Stomach smooth muscle (tissue), 2 donors: ENCODE data around the gene SYNGR2.
A peak's percentile ranks its signal among the peaks of the same experiment; 100 is the strongest.
"Not testable (repeated sequence)": the region's sequence is repeated elsewhere in the genome, so short reads cannot be mapped to it uniquely, and the experiment has no call there.

Experiments
- H3K27ac ChIP-seq: one replicate; pipeline ENCODE4 v1.7.0; 2013; ENCODE audit warnings: mild to moderate bottlenecking, low read length, inconsistent platforms
- H3K27me3 ChIP-seq, 2 donors: one replicate each; pipeline ENCODE4 v1.7.0; 2013; ENCODE audit warnings: low read length in 2 of 2; ENCODE audit not compliant: insufficient read depth in 2 of 2, control insufficient read depth in 1 of 2
- H3K36me3 ChIP-seq, 2 donors: one replicate each; pipeline ENCODE4 v1.7.0; 2013; ENCODE audit warnings: low read length in 2 of 2; ENCODE audit not compliant: control insufficient read depth in 2 of 2, insufficient read depth in 2 of 2
- H3K4me1 ChIP-seq: one replicate; pipeline ENCODE4 v1.7.0; 2013; ENCODE audit warnings: low read length; ENCODE audit not compliant: control insufficient read depth, insufficient read depth
- H3K4me3 ChIP-seq, 2 donors: one replicate each; pipeline ENCODE4 v1.7.0; 2013; ENCODE audit warnings: low read length in 2 of 2
- H3K9ac ChIP-seq, 2 donors: one replicate each; pipeline ENCODE4 v1.7.0; 2013; ENCODE audit warnings: low read length in 2 of 2, mild to moderate bottlenecking in 1 of 2
- H3K9me3 ChIP-seq, 2 donors: one replicate each; pipeline ENCODE4 v1.7.0; 2013; ENCODE audit warnings: low read length in 2 of 2; ENCODE audit not compliant: control insufficient read depth in 2 of 2
- donor health status: healthy.
- donor health status: Pancreatic carcinoma.

The SYNGR2 gene

GRCh38 chr17:78138204-78139060, 29.9 kb upstream of the SYNGR2 start:
- Histone ChIP-seq H3K4me3 (no peak overlapping the region), H3K9me3 (no peaks in the 10 kb centered on the region), H3K27ac (no peak overlapping the region), H3K27me3 (peaks cover 2 to 7% of the 10 kb centered on the region in 2 donors), H3K4me1 (peaks cover 7% of the 10 kb centered on the region), H3K36me3 (no peaks in the 10 kb centered on the region), H3K9ac (no peak overlapping the region)

GRCh38 chr17:78139861-78140168, 28.6 kb upstream of the SYNGR2 start:
- H3K4me1 ChIP-seq = peaks cover 20% of the 10 kb centered on the region
- not testable (repeated sequence) for H3K9ac ChIP-seq, H3K27me3 ChIP-seq, H3K27ac ChIP-seq, H3K9me3 ChIP-seq, H3K36me3 ChIP-seq, H3K4me3 ChIP-seq

- Histone ChIP-seq H3K9ac (no peak overlapping the region), H3K4me1 (peaks cover 26% of the 10 kb centered on the region)
These were observed 28.0 kb upstream of the SYNGR2 start for GRCh38 chr17:78140169-78141051.

GRCh38 chr17:78141437-78142118, 26.8 kb upstream of the SYNGR2 start:
- H3K27ac ChIP-seq = no peak overlapping the region
- peaks cover 28% of the 10 kb centered on the region for H3K4me1 ChIP-seq

More at GRCh38 chr17:78140169-78141051, 28.0 kb upstream of the SYNGR2 start:
- Histone ChIP-seq H3K4me3 (no peak overlapping the region), H3K36me3 (no peaks in the 10 kb centered on the region), H3K9me3 (no peaks in the 10 kb centered on the region), H3K27me3 (peaks cover 0 to 4% of the 10 kb centered on the region in 2 donors), H3K27ac (no peak overlapping the region)

GRCh38 chr17:78142119-78142861, 26.1 kb upstream of the SYNGR2 start:
- no peak overlapping the region for H3K27ac ChIP-seq
- H3K4me1 ChIP-seq = peaks cover 28% of the 10 kb centered on the region
- H3K27me3 ChIP-seq = peaks cover 0 to 4% of the 10 kb centered on the region in 2 donors
- H3K4me3 ChIP-seq = no peak overlapping the region
- H3K36me3 ChIP-seq = no peaks in the 10 kb centered on the region
- H3K9me3 ChIP-seq = no peaks in the 10 kb centered on the region
- H3K9ac ChIP-seq = no peak overlapping the region

More at GRCh38 chr17:78141437-78142118, 26.8 kb upstream of the SYNGR2 start:
- Histone ChIP-seq H3K9me3 (no peaks in the 10 kb centered on the region), H3K9ac (no peak overlapping the region), H3K27me3 (peaks cover 0 to 4% of the 10 kb centered on the region in 2 donors), H3K36me3 (no peaks in the 10 kb centered on the region), H3K4me3 (no peak overlapping the region)

GRCh38 chr17:78143214-78144146, 24.9 kb upstream of the SYNGR2 start:
- Histone ChIP-seq H3K9me3 (no peaks in the 10 kb centered on the region), H3K27ac (no peak overlapping the region), H3K4me1 (peaks cover 28% of the 10 kb centered on the region), H3K9ac (no peak overlapping the region), H3K4me3 (no peak overlapping the region), H3K27me3 (peaks cover 0 to 4% of the 10 kb centered on the region in 2 donors), H3K36me3 (no peaks in the 10 kb centered on the region)

- Histone ChIP-seq H3K36me3 (no peaks in the 10 kb centered on the region), H3K4me1 (peaks cover 28% of the 10 kb centered on the region), H3K27ac (no peak overlapping the region), H3K9ac (peak overlapping the region in 1 of 2 donors; percentile 33), H3K9me3 (no peaks in the 10 kb centered on the region), H3K4me3 (peak overlapping the region in 1 of 2 donors; percentile 44), H3K27me3 (peaks cover 0 to 4% of the 10 kb centered on the region in 2 donors)
These were observed 24.1 kb upstream of the SYNGR2 start for GRCh38 chr17:78144147-78144719.

- Histone ChIP-seq H3K9me3 (no peaks in the 10 kb centered on the region), H3K4me3 (peak overlapping the region in 1 of 2 donors; percentile 44), H3K4me1 (peaks cover 28% of the 10 kb centered on the region), H3K27me3 (peaks cover 0 to 4% of the 10 kb centered on the region in 2 donors), H3K36me3 (no peaks in the 10 kb centered on the region), H3K27ac (no peak overlapping the region), H3K9ac (peak overlapping the region in 1 of 2 donors; percentile 33)
These were observed 23.4 kb upstream of the SYNGR2 start for GRCh38 chr17:78144736-78145641.
